NB4 (cell line): Measurements from ENCODE around the gene NUAK1.

Source experiments
- DNase-seq: peaks from one replicate; pipeline ENCODE4 v3.0.0; 2010; ENCODE audit warnings: low read depth
- H3K4me3 ChIP-seq: one replicate; pipeline ENCODE4 v1.5.1; 2011; ENCODE audit warnings: mild to moderate bottlenecking, low read depth, low read length, moderate library complexity
- CTCF ChIP-seq: IDR thresholded peaks from one replicate; pipeline ENCODE4 v1.5.1; 2012; ENCODE audit warnings: low read depth, low read length
- MAX ChIP-seq: IDR thresholded peaks from 2 replicates; pipeline ENCODE4 v1.6.1; 2011; ENCODE audit warnings: low read depth, low read length
- MYC ChIP-seq: IDR thresholded peaks from 2 replicates; pipeline ENCODE4 v1.6.1; 2011; ENCODE audit warnings: low read depth, low read length
- POLR2A ChIP-seq: IDR thresholded peaks from 2 replicates; pipeline ENCODE4 v1.6.1; 2011; ENCODE audit warnings: mild to moderate bottlenecking; ENCODE audit not compliant: insufficient read length; ENCODE audit errors: extremely low read depth

The NUAK1 gene

GRCh38 chr12:106065506-106065905, 73.2 kb downstream of the NUAK1 start:
- H3K4me3 ChIP-seq, result no peak overlapping the region
- DNase-seq, result no peak
- TF ChIP-seq CTCF (no peak), POLR2A (no peak), MYC (no peak), MAX (no peak)

- no peak for DNase-seq
- no peak overlapping the region for H3K4me3 ChIP-seq
- TF ChIP-seq CTCF (no peak), POLR2A (no peak), MYC (no peak), MAX (no peak)
Observed at GRCh38 chr12:106064721-106065021, 74.1 kb downstream of the NUAK1 start.

- no peak for TF ChIP-seq CTCF
- TF ChIP-seq MYC, result no peak
- TF ChIP-seq POLR2A, result no peak
- no peak for TF ChIP-seq MAX
- H3K4me3 ChIP-seq, result no peak overlapping the region
- DNase-seq, result no peak
Observed at GRCh38 chr12:106063826-106064720, 74.7 kb downstream of the NUAK1 start.

GRCh38 chr12:106062693-106063092, 76.1 kb downstream of the NUAK1 start:
- DNase-seq, result no peak
- H3K4me3 ChIP-seq, result no peak overlapping the region
- TF ChIP-seq MYC (no peak), MAX (no peak), CTCF (no peak), POLR2A (no peak)

- no peak for DNase-seq
- no peak overlapping the region for H3K4me3 ChIP-seq
- TF ChIP-seq MAX, result no peak
- TF ChIP-seq MYC, result no peak
Observed at GRCh38 chr12:106058256-106059182, 80.2 kb downstream of the NUAK1 start.

GRCh38 chr12:106054049-106054448, 84.7 kb downstream of the NUAK1 start:
- no peak for DNase-seq
- H3K4me3 ChIP-seq, result no peak overlapping the region
- TF ChIP-seq POLR2A (no peak), MYC (no peak), MAX (no peak), CTCF (no peak)
